Panc1 (cell line): ENCODE data around the gene SLC41A3. TPM values are rescaled to one million over a fixed set of nuclear protein-coding genes. Genes with fewer than 3 reads are reported as not detected.

Experiments
- ATAC-seq: fragments of 200-7000 bp; cut with Tn5 transposase; 2 replicates; pipeline ENCODE4 v1.9.1; 2020; ENCODE audit warnings: mild to moderate bottlenecking, moderate library complexity
- BruUV-seq: library from RNA; stranded (reverse); fragments of 400-500 nt; replicated peaks from 2 replicates; lab custom pipeline; 2021; lab: Mats Ljungman, UMichigan
- CTCF ChIA-PET: fragments of 300-600 bp; sonication (Branson Sonifier 250); formaldehyde crosslinking; loops from one replicate; lab custom pipeline; 2022; ENCODE audit warnings: antibody characterized with exemption; lab: Charles Lee
- POLR2A ChIA-PET: fragments of 300-600 bp; sonication (Branson Sonifier 250); formaldehyde crosslinking; loops from one replicate; lab custom pipeline; 2022; ENCODE audit warnings: antibody characterized with exemption; lab: Charles Lee
- DNase-seq: peaks from one replicate; pipeline ENCODE4 v3.0.0-alpha.2; 2010; ENCODE audit warnings: low read depth, low spot score
- H3K27ac ChIP-seq: 2 replicates; pipeline ENCODE4 v1.5.1; 2011; ENCODE audit warnings: mild to moderate bottlenecking, low read length, inconsistent platforms
- H3K27me3 ChIP-seq: fragments of 200-500 bp; sonication (Bioruptor generic); 2 replicates; pipeline ENCODE4 v1.6.0; 2014; ENCODE audit warnings: low read length, inconsistent platforms; ENCODE audit not compliant: control insufficient read depth, insufficient read depth
- H3K36me3 ChIP-seq: fragments of 200-500 bp; sonication (Bioruptor generic); 2 replicates; pipeline ENCODE4 v1.5.1; 2014; ENCODE audit warnings: inconsistent platforms, mild to moderate bottlenecking, low read length, moderate library complexity; ENCODE audit not compliant: control insufficient read depth, insufficient read depth
- H3K4me1 ChIP-seq: 2 replicates; pipeline ENCODE4 v1.5.1; 2011; ENCODE audit warnings: inconsistent platforms, mild to moderate bottlenecking, low read length, moderate library complexity; ENCODE audit not compliant: control insufficient read depth, insufficient read depth
- H3K4me3 ChIP-seq, 2 experiments: 2 replicates each; pipeline ENCODE4 v1.5.1; 2011 to 2012; ENCODE audit warnings: low read depth in 2 of 2, low read length in 2 of 2, mild to moderate bottlenecking in 2 of 2, inconsistent platforms in 1 of 2, moderate library complexity in 1 of 2
- H3K9me3 ChIP-seq: fragments of 200-500 bp; sonication (Bioruptor generic); 2 replicates; pipeline ENCODE4 v1.5.1; 2014; ENCODE audit warnings: low read depth, mild to moderate bottlenecking, inconsistent platforms, low read length, moderate library complexity; ENCODE audit not compliant: control insufficient read depth, insufficient read depth
- CTCF ChIP-seq: fragments of 450-650 bp; IDR thresholded peaks from 2 replicates; pipeline ENCODE4 v1.5.1; 2017; ENCODE audit warnings: mild to moderate bottlenecking
- POLR2AphosphoS5 ChIP-seq: IDR thresholded peaks from 2 replicates; pipeline ENCODE4 v1.6.1; 2012; ENCODE audit warnings: mild to moderate bottlenecking, low read depth, low read length, moderate library complexity
- REST ChIP-seq, 2 experiments: IDR thresholded peaks; 2 replicates each; pipeline ENCODE4 v1.6.1; 2011 to 2012; ENCODE audit warnings: low read depth in 2 of 2, control low read depth in 1 of 2, low read length in 1 of 2, mild to moderate bottlenecking in 1 of 2, moderate library complexity in 1 of 2; ENCODE audit not compliant: insufficient read depth in 1 of 2
- SIN3A ChIP-seq: IDR thresholded peaks from 2 replicates; pipeline ENCODE4 v1.6.1; 2012; ENCODE audit warnings: low read depth, mild to moderate bottlenecking, low read length, moderate library complexity, borderline replicate concordance; ENCODE audit not compliant: insufficient read depth
- TCF7L2 ChIP-seq: IDR thresholded peaks from 2 replicates; pipeline ENCODE4 v1.6.1; 2011; ENCODE audit warnings: mild to moderate bottlenecking, low read depth, low read length, inconsistent platforms
- in situ Hi-C: cut with HindIII; loops from 2 replicates; pipeline ENCODE4 v1.10.0; 2016; ENCODE audit warnings: low sequenced_read_pairs, low pct_unique_long_range_greater_than_20kb
- intact Hi-C: fragments of 100-400 bp; cut with micrococcal nuclease; formaldehyde crosslinking; loops from one replicate; pipeline ENCODE4 v1.10.0; 2022; ENCODE audit not compliant: unreplicated experiment
- total RNA-seq: library from RNA; stranded (reverse); gene quantifications from one replicate; pipeline ENCODE4 v1.2.1, GENCODE V29; 2021; ENCODE audit not compliant: unreplicated experiment

The SLC41A3 gene
- total RNA-seq, 1 experiment from 2014 or later, result 39.0 TPM

DNA sequence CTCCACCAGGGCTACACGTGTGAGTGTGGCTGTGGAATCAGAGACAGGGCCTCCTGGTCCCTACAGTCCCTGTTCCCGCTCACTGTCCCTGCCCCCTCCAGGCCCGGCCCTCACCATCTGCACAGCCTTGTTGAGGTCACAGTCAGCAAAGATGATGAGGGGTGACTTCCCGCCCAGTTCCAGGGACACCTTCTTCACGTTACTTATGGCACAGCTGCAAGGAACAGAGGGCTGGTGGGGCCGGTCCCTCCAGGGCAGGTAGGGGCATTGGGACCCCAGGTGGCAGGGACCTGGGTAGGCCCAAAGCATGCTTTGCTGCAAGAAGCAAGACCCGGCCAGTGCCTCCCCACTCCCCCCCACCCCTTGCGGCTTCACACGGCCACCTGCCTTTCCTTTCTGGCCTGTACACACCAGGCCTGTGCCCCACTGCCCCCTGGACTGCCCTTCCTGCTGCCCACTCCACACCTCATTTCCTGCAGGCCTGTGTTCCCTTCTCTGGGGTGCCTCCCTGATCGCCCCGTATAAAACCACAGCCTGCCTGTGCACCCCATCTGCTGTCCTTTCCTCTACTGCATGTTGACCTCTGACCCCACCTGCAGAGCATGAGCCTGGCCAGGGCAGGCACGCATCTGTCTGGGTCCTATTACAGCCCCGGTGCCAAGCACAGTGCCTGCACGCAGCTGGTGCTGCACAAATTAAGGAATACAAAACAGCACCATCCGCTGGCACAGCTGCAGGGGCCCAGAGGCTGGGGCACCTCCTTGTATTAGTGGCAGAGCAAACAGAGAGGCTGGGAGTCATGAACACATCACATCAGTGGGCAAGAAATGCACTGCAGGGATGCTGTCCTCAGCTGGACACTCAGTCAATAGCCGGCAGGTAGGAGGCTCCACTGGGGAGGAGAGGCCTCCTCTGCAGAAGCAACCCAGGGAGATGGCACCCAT, 30.8 kb upstream of the SLC41A3 start:
- DNase-seq, result no peak
- TF ChIP-seq REST (IDR thresholded peaks at IDR 0.05; ENCODE audit: insufficient read depth in 1 of 2, low read depth in 2 of 2, low read length in 1 of 2), result no peak
- TF ChIP-seq POLR2AphosphoS5, result no peak
- no peak for TF ChIP-seq TCF7L2
- no peak for TF ChIP-seq SIN3A
- TF ChIP-seq CTCF, result no peak
- no peak overlapping the region for H3K4me3 ChIP-seq
- intact Hi-C loops (no loop called here), in situ Hi-C loops (no loop called here)
- ATAC-seq, result no peak
- no peaks in the 10 kb centered on the region for H3K9me3 ChIP-seq
- ChIA-PET POLR2A (no interaction called here), CTCF (interaction anchor here (0.7 kb wide), 1 partner anchor 572 kb away, joined by 4 read pairs; no protein-coding TSS in a partner anchor)
- no peaks in the 10 kb centered on the region for H3K4me1 ChIP-seq
- H3K27ac ChIP-seq, result no peak overlapping the region
- no TSS peak for BruUV-seq
- H3K27me3 ChIP-seq, result peaks cover 4% of the 10 kb centered on the region; the same call in 1 of the 2 replicates
- H3K36me3 ChIP-seq, result no peaks in the 10 kb centered on the region

DNA sequence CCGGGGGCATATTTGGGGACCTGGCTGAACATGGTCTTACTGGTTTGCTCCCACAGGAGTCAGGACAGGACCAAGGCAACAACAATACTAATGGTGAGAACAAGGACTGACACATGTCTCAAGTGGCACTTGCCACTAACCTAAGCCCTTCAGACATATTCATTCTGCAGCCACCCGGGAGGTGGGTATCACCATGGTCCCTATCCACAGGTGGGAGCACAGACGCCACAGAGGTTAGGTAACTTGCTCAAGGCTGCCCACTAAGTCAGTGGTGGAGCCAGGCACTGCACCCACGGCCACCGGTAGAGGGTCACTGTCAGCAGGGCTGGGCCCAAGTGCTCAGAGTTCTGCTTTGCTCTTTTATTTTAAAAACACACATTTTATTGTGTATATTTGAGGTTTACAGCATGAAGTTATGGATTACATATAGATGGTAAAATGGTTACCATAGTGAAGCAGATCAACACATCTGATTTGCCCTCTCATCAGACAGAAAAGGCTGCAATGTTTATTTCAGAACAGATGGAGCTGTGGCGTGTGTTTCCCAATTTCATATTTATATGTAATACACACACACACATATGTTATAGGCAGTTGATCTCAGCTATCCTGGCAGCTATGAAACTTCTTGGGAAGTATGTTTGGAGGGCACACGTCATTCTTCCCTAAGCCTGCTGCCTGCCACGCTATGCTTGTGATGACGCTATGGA, 30.0 kb upstream of the SLC41A3 start:
- POLR2A ChIA-PET, result no interaction called here
- H3K27me3 ChIP-seq, result peaks cover 3% of the 10 kb centered on the region; the same call in 1 of the 2 replicates
- no TSS peak for BruUV-seq
- no peaks in the 10 kb centered on the region for H3K9me3 ChIP-seq
- TF ChIP-seq REST (IDR thresholded peaks at IDR 0.05; ENCODE audit: insufficient read depth in 1 of 2, low read depth in 2 of 2, low read length in 1 of 2) (no peak), POLR2AphosphoS5 (no peak), TCF7L2 (no peak), CTCF (no peak), SIN3A (no peak)
- ATAC-seq (peak; percentile 84), DNase-seq (no peak)
- intact Hi-C loops (no loop called here), in situ Hi-C loops (no loop called here)
- CTCF ChIA-PET, result no interaction called here
- no peak overlapping the region for H3K27ac ChIP-seq
- H3K4me1 ChIP-seq, result no peaks in the 10 kb centered on the region
- H3K36me3 ChIP-seq, result no peaks in the 10 kb centered on the region
- H3K4me3 ChIP-seq, result no peak overlapping the region
